SU-DHL-6 (cell line): Measurements from ENCODE around the gene FOXO4.

Source experiments
- H2AFZ ChIP-seq: fragments of 200-600 bp; sonication (generic); 2 replicates; pipeline ENCODE4 v1.6.1; 2014; ENCODE audit warnings: low read depth, mild to moderate bottlenecking, moderate library complexity, mixed read lengths, antibody characterized with exemption, low read length; ENCODE audit not compliant: severe bottlenecking
- H3F3A ChIP-seq: fragments of 200-600 bp; shearing (Covaris generic); 2 replicates; pipeline ENCODE4 v1.6.0; 2016; ENCODE audit warnings: antibody characterized with exemption, mild to moderate bottlenecking; ENCODE audit not compliant: insufficient read depth
- H3K27ac ChIP-seq: fragments of 200-600 bp; sonication (generic); 2 replicates; pipeline ENCODE4 v1.5.1; 2016; ENCODE audit warnings: low read depth, mild to moderate bottlenecking, low read length, moderate library complexity, mixed read lengths
- H3K27me3 ChIP-seq: fragments of 200-600 bp; sonication (generic), shearing (Covaris generic); 2 replicates; pipeline ENCODE4 v1.6.0; 2014; ENCODE audit warnings: mild to moderate bottlenecking, low read length
- H3K36me3 ChIP-seq: fragments of 200-600 bp; sonication (generic); 2 replicates; pipeline ENCODE4 v1.6.1; 2014; ENCODE audit warnings: mild to moderate bottlenecking, low read length, mixed read lengths
- H3K4me2 ChIP-seq: fragments of 300-600, 200-600 bp; shearing (Covaris generic), sonication (generic); 2 replicates; pipeline ENCODE4 v1.6.0; 2014; ENCODE audit warnings: low read length, low read depth, mild to moderate bottlenecking; ENCODE audit not compliant: poor library complexity, severe bottlenecking
- H3K4me3 ChIP-seq: fragments of 200-600 bp; sonication (generic); 2 replicates; pipeline ENCODE4 v1.5.1; 2014; ENCODE audit warnings: antibody characterized with exemption, low read length, mild to moderate bottlenecking, mixed read lengths; ENCODE audit not compliant: insufficient read depth, poor library complexity, severe bottlenecking
- H3K79me2 ChIP-seq: fragments of 200-600 bp; sonication (generic); 2 replicates; pipeline ENCODE4 v1.6.1; 2014; ENCODE audit warnings: mild to moderate bottlenecking, low read length, moderate library complexity; ENCODE audit not compliant: insufficient read depth
- H3K9ac ChIP-seq: fragments of 200-600 bp; sonication (generic); 2 replicates; pipeline ENCODE4 v1.7.0; 2014; ENCODE audit warnings: mild to moderate bottlenecking, low read length
- H3K9me2 ChIP-seq: fragments of 200-600 bp; sonication (generic); replicated peaks from 2 replicates; pipeline ENCODE4 v1.6.1; 2014; ENCODE audit warnings: low read length; ENCODE audit not compliant: insufficient read depth
- H3K9me3 ChIP-seq: fragments of 200-600 bp; sonication (generic); 2 replicates; pipeline ENCODE4 v1.6.1; 2014; ENCODE audit warnings: low read length, mixed read lengths; ENCODE audit not compliant: insufficient read depth
- H4K20me1 ChIP-seq: fragments of 200-600 bp; sonication (generic); 2 replicates; pipeline ENCODE4 v1.6.1; 2014; ENCODE audit warnings: low read depth, mild to moderate bottlenecking, antibody characterized with exemption, low read length, moderate library complexity, mixed read lengths
- CTCF ChIP-seq: fragments of 200-600 bp; sonication (generic); IDR thresholded peaks from one replicate; pipeline ENCODE4 v1.5.1; 2017; ENCODE audit warnings: antibody characterized with exemption, mild to moderate bottlenecking, low read length, moderate library complexity; ENCODE audit not compliant: insufficient read depth, poor library complexity, severe bottlenecking
- EZH2phosphoT487 ChIP-seq: fragments of 200-600 bp; sonication (generic), shearing (Covaris generic); conservative IDR thresholded peaks from 2 replicates; pipeline ENCODE4 v1.6.1; 2018; ENCODE audit warnings: mild to moderate bottlenecking, antibody characterized with exemption, low read length, moderate library complexity, mixed read lengths

The FOXO4 gene

GRCh38 chrX:71128166-71128833, 32.6 kb downstream of the FOXO4 start:
- Histone ChIP-seq H3K4me2 (no peak overlapping the region), H2AFZ (no peak overlapping the region), H3K27ac (no peak overlapping the region), H3K36me3 (no peaks in the 10 kb centered on the region), H3K9ac (no peak overlapping the region), H4K20me1 (no peaks in the 10 kb centered on the region), H3K27me3 (no peaks in the 10 kb centered on the region), H3K9me2 (no peaks in the 10 kb centered on the region), H3K4me3 (no peak overlapping the region), H3F3A (no peaks in the 10 kb centered on the region), H3K9me3 (no peaks in the 10 kb centered on the region), H3K79me2 (no peaks in the 10 kb centered on the region)
- TF ChIP-seq EZH2phosphoT487 (no peak), CTCF (no peak)

DNA sequence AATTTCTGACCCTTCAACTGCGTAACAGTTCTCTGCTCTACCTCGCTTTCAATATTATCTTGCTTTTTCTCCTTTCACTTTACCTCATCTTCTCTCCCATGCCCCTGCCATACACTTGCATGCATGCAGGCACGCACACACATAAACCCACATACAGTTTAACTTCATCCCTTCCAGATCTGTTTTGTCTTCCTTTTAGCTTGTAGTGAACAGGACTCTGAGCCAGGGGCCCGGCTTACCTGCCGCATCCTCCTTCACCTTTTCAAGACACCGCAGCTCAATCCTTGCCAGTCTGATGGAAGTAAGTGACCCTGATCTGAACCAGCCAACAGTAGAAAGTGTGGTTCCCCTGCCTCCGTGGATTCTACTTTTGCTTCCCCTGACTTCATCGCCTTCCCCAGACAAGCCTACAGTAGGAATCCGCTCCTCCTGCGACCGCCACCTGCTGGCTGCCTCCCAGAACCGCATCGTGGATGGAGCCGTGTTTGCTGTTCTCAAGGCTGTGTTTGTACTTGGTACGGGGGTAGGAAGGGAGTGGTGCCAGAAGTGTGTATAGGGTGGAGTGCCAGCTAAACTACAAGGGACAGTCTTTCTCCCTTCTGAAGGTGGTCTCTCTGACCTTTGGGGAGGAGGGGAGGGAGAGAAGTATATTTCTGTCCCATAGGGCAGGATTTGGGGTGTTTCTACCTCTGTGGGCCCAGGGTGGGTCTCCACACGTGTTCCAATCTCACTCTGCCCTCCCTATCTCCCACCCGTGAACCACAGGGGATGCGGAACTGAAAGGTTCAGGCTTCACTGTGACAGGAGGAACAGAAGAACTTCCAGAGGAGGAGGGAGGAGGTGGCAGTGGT, 33.5 kb downstream of the FOXO4 start:
- no peaks in the 10 kb centered on the region for H3K27me3 ChIP-seq
- H4K20me1 ChIP-seq: no peaks in the 10 kb centered on the region
- no peaks in the 10 kb centered on the region for H3K36me3 ChIP-seq
- no peak overlapping the region for H2AFZ ChIP-seq
- H3K27ac ChIP-seq: no peak overlapping the region
- TF ChIP-seq CTCF: peak; percentile 75
- TF ChIP-seq EZH2phosphoT487: no peak
- no peaks in the 10 kb centered on the region for H3K9me2 ChIP-seq
- H3F3A ChIP-seq: no peaks in the 10 kb centered on the region
- no peaks in the 10 kb centered on the region for H3K9me3 ChIP-seq
- H3K9ac ChIP-seq: no peak overlapping the region
- H3K4me3 ChIP-seq: no peak overlapping the region
- H3K4me2 ChIP-seq: no peak overlapping the region
- H3K79me2 ChIP-seq: no peaks in the 10 kb centered on the region

GRCh38 chrX:71131510-71131909, 35.9 kb downstream of the FOXO4 start:
- no peaks in the 10 kb centered on the region for H4K20me1 ChIP-seq
- H3K36me3 ChIP-seq: no peaks in the 10 kb centered on the region
- no peak for TF ChIP-seq CTCF
- no peak for TF ChIP-seq EZH2phosphoT487
- H3K79me2 ChIP-seq: no peaks in the 10 kb centered on the region
- no peaks in the 10 kb centered on the region for H3K9me3 ChIP-seq
- no peaks in the 10 kb centered on the region for H3K27me3 ChIP-seq
- H3F3A ChIP-seq: no peaks in the 10 kb centered on the region
- H3K4me3 ChIP-seq: no peak overlapping the region
- H2AFZ ChIP-seq: no peak overlapping the region
- H3K9ac ChIP-seq: no peak overlapping the region
- no peak overlapping the region for H3K27ac ChIP-seq
- no peak overlapping the region for H3K4me2 ChIP-seq
- no peaks in the 10 kb centered on the region for H3K9me2 ChIP-seq
